Endothelial cell (in vitro differentiated cells): Measurements from ENCODE around the gene THBS1. TPM values are rescaled to one million over a fixed set of nuclear protein-coding genes. Genes with fewer than 3 reads are reported as not detected.

ENCODE experiments used
- DNase-seq: peaks from one replicate; pipeline ENCODE4 v3.0.0; 2021; ENCODE audit warnings: low spot score
- H3K27ac Mint-ChIP-seq: one replicate; pipeline ENCODE4 v1.8.0; 2021; ENCODE audit warnings: mixed read lengths, inconsistent platforms; ENCODE audit not compliant: unreplicated experiment
- H3K27me3 Mint-ChIP-seq: one replicate; pipeline ENCODE4 v1.8.0; 2021; ENCODE audit warnings: mild to moderate bottlenecking, moderate library complexity, mixed read lengths, inconsistent platforms; ENCODE audit not compliant: unreplicated experiment
- H3K36me3 Mint-ChIP-seq: one replicate; pipeline ENCODE4 v1.8.0; 2021; ENCODE audit warnings: mild to moderate bottlenecking, low read depth, mixed read lengths, inconsistent platforms; ENCODE audit not compliant: unreplicated experiment
- H3K4me1 Mint-ChIP-seq: one replicate; pipeline ENCODE4 v1.8.0; 2021; ENCODE audit warnings: mild to moderate bottlenecking, mixed read lengths, inconsistent platforms; ENCODE audit not compliant: unreplicated experiment
- H3K4me3 Mint-ChIP-seq: one replicate; pipeline ENCODE4 v1.8.0; 2021; ENCODE audit warnings: mild to moderate bottlenecking, mixed read lengths, inconsistent platforms; ENCODE audit not compliant: unreplicated experiment
- H3K9me3 Mint-ChIP-seq: one replicate; pipeline ENCODE4 v1.8.0; 2021; ENCODE audit warnings: mixed read lengths, inconsistent platforms; ENCODE audit not compliant: unreplicated experiment
- CTCF ChIP-seq: fragments of 200-600 bp; sonication (generic); IDR thresholded peaks from one replicate; pipeline ENCODE4 v1.5.0; 2021; ENCODE audit warnings: antibody characterized with exemption; ENCODE audit not compliant: unreplicated experiment
- total RNA-seq: library from RNA; stranded (reverse); fragmentation: NEBNext Ultra II Directional; extraction: Animal tissue kit (Norgen Biotek cat#: 25700); gene quantifications from one replicate; pipeline ENCODE4 v1.2.1, GENCODE V29; 2021; ENCODE audit not compliant: unreplicated experiment

The THBS1 gene
- total RNA-seq, 1 donor from 2014 or later: 8.2 TPM

DNA sequence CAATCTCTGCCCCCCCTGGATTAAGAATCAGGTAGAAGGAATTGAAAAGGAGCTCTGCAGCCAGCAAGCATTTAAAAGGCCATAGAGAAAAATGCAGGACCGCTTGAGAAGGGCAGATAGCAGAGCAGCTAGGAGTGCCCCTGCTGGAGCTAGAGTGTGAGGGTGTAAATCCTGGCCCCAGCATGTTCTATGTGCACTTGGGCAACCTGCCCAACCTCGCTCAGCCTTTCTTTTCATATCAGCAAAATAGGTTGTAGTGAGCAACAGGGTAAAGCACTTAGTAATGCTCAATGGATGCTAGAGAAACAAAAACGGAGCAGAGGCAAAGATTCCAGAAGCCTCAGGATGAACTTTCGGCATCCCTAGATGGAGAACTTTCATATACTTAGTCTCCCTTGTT is 25.0 kb upstream of the THBS1 start:
- H3K27me3 Mint-ChIP-seq: no peaks in the 10 kb centered on the region
- TF ChIP-seq CTCF: no peak
- no peak overlapping the region for H3K4me3 Mint-ChIP-seq
- no peak overlapping the region for H3K27ac Mint-ChIP-seq
- H3K9me3 Mint-ChIP-seq: no peaks in the 10 kb centered on the region
- DNase-seq: no peak
- H3K4me1 Mint-ChIP-seq: no peaks in the 10 kb centered on the region
- H3K36me3 Mint-ChIP-seq: no peaks in the 10 kb centered on the region

GRCh38 chr15:39556461-39556860 is 24.4 kb upstream of the THBS1 start:
- Mint-ChIP-seq H3K27ac (no peak overlapping the region), H3K4me3 (no peak overlapping the region), H3K36me3 (no peaks in the 10 kb centered on the region), H3K9me3 (no peaks in the 10 kb centered on the region), H3K4me1 (no peaks in the 10 kb centered on the region), H3K27me3 (no peaks in the 10 kb centered on the region)
- no peak for DNase-seq
- TF ChIP-seq CTCF: no peak

DNA sequence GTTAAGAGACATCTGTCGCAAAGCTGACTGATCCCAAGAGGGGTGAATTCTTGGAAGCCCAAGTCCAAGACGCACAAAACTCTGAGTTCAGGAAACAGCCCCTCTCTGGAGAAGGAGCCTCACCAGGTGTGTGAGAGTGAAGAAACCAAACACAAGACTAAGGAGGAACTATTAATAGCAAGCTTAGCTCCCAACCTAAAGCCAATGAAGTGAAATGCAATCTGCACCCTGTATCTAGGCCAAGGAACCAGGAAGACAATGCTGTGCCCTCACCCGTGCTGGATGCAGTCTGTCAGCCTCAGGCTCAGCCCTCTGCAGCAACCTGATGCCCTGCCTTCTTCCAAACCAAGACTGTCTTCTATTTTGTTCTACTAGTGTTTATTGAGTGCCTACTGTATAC is 22.5 kb upstream of the THBS1 start:
- H3K27me3 Mint-ChIP-seq: no peaks in the 10 kb centered on the region
- no peak for DNase-seq
- H3K36me3 Mint-ChIP-seq: no peaks in the 10 kb centered on the region
- H3K4me3 Mint-ChIP-seq: no peak overlapping the region
- H3K4me1 Mint-ChIP-seq: no peaks in the 10 kb centered on the region
- TF ChIP-seq CTCF: no peak
- no peak overlapping the region for H3K27ac Mint-ChIP-seq
- H3K9me3 Mint-ChIP-seq: no peaks in the 10 kb centered on the region

DNA sequence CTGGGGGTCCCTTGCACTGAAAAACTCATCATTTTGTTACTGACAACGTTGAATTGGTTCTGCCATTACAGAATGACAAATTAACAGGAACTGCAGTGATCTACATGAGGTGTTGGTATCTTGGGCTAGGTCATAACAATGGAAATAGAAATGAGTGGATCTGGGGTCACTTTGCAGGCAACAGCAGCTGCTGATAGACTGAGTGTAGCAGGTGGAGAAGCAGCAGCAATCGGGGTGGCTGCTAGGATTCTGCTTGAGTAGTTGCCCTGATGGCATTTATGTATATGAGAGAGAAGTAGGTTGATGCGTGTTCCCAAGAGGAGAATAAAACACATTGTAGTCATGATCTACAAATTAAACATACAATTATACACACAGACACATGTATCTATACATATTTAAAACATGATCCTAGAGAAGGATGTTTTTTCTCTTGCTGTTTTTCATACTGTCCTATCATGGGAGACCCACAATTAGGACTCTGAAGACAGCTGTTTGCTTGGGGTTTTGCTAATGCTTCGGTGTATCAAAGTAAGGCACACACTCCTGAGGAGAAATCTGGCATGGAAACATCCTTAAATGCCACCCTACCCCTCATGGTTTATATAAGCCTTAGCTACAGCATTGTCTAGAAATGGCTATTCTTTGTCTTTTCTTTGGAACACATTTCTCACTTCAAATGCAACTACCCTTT is 15.8 kb upstream of the THBS1 start:
- no peak for TF ChIP-seq CTCF
- H3K36me3 Mint-ChIP-seq: no peaks in the 10 kb centered on the region
- no peak overlapping the region for H3K4me3 Mint-ChIP-seq
- no peaks in the 10 kb centered on the region for H3K9me3 Mint-ChIP-seq
- no peak overlapping the region for H3K27ac Mint-ChIP-seq
- no peak for DNase-seq
- H3K27me3 Mint-ChIP-seq: no peaks in the 10 kb centered on the region
- H3K4me1 Mint-ChIP-seq: no peaks in the 10 kb centered on the region

GRCh38 chr15:39565851-39566250 is 15.0 kb upstream of the THBS1 start:
- Mint-ChIP-seq H3K36me3 (no peaks in the 10 kb centered on the region), H3K27me3 (no peaks in the 10 kb centered on the region), H3K4me1 (no peaks in the 10 kb centered on the region), H3K27ac (no peak overlapping the region), H3K4me3 (no peak overlapping the region), H3K9me3 (no peaks in the 10 kb centered on the region)
- no peak for DNase-seq
- no peak for TF ChIP-seq CTCF
